HG02885 (cell line): ENCODE results near the gene MAD2L2.

Source experiments
- ATAC-seq: cut with Tn5 transposase; IDR thresholded peaks from one replicate; pipeline ENCODE4 v1.9.1; 2021; ENCODE audit warnings: mild to moderate bottlenecking; ENCODE audit not compliant: unreplicated experiment, poor library complexity

Gene MAD2L2

GRCh38 chr1:11640944-11641343 is 40.0 kb downstream of the MAD2L2 start:
- ATAC-seq = no peak

- no peak for ATAC-seq
Observed at GRCh38 chr1:11640101-11640500, 40.8 kb downstream of the MAD2L2 start.

- ATAC-seq = no peak
Observed at GRCh38 chr1:11639372-11639771, 41.6 kb downstream of the MAD2L2 start.

- ATAC-seq = no peak
Observed at GRCh38 chr1:11638121-11638520, 42.8 kb downstream of the MAD2L2 start.

GRCh38 chr1:11634365-11635192 is 46.4 kb downstream of the MAD2L2 start:
- ATAC-seq = no peak

- no peak for ATAC-seq
Observed at GRCh38 chr1:11629184-11630016, 51.5 kb downstream of the MAD2L2 start.

- ATAC-seq = no peak
Observed at GRCh38 chr1:11628767-11629166, 52.2 kb downstream of the MAD2L2 start.

- ATAC-seq = no peak
Observed at GRCh38 chr1:11626551-11626950, 54.4 kb downstream of the MAD2L2 start.
